ENCODE data around the gene SULT1C2.

SULT1C2 gene

DNA sequence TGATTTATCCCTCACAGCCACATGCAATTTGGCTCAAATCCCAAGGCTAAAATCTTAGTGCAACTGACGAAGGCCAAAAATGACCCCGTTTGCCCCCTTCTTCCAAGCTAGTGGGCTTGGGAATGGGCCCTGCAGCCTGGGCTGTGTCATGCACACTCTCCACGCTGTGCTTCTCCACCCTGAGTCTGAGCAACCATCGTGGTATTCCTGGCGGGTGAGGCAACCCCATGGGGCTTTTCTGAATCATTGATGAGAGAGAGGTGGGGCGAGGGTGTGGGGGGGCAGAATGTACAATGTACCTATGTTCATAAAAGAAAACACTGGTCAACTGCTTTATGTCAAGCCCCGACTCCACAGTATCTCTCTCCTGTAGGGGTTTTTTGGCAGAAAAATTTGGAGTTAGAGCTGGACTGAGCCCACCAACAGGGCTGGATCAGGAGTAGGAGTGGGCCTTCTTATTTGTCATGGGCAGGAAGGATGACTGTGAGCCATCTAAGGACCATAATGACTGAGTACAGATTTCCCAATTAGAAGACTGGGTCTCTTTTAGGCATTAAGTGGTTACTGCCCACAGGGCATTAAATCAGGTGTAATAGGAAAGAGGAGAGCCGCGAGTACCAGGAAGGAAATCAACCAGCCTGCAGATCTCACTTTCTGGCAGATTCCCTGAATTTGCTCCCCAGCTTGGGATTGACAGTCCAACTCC, 8.9 kb downstream of the SULT1C2 start:
- no peak for TF ChIP-seq POLR2AphosphoS5 (IDR thresholded peaks at IDR 0.05; ENCODE audit: low read depth, low read length)
- no peak for TF ChIP-seq FOXP2 (optimal IDR thresholded peaks at IDR 0.05; ENCODE audit: borderline replicate concordance, extremely low read depth, extremely low read length, insufficient read depth)
- no peak for TF ChIP-seq TAF1 (IDR thresholded peaks at IDR 0.05; ENCODE audit: borderline replicate concordance, insufficient read depth, low read length)
- no peak for TF ChIP-seq SIN3A (IDR thresholded peaks at IDR 0.05; ENCODE audit: borderline replicate concordance, insufficient read depth, low read length)
- TF ChIP-seq REST (IDR thresholded peaks at IDR 0.05; ENCODE audit: insufficient read depth in 1 of 2, low read depth in 2 of 2, low read length in 2 of 2) = no peak

DNA sequence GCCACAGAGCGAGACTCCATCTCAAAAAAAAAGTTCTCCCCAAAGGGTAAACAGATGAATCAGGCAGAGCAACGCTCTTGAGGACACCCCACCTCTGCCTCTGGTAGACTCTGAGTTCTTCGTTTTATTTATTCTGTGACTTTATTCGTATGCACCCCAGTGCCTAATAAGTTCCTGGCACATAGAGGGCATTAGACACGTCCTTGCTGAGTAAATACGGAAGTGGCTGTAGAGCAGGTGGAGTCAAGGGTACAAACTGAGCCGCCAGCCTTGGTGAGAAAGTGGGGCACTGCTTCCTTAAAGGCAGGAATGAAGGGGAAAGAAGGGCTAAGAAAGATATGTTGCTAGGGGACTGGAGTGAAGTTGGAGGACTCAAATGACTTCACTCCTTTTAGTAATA, 12.9 kb downstream of the SULT1C2 start:
- TF ChIP-seq TAF1 (IDR thresholded peaks at IDR 0.05; ENCODE audit: borderline replicate concordance, insufficient read depth, low read length) = no peak
- no peak for TF ChIP-seq REST (IDR thresholded peaks at IDR 0.05; ENCODE audit: insufficient read depth in 1 of 2, low read depth in 2 of 2, low read length in 2 of 2)
- TF ChIP-seq POLR2AphosphoS5 (IDR thresholded peaks at IDR 0.05; ENCODE audit: low read depth, low read length) = no peak
- no peak for TF ChIP-seq FOXP2 (optimal IDR thresholded peaks at IDR 0.05; ENCODE audit: borderline replicate concordance, extremely low read depth, extremely low read length, insufficient read depth)
- no peak for TF ChIP-seq SIN3A (IDR thresholded peaks at IDR 0.05; ENCODE audit: borderline replicate concordance, insufficient read depth, low read length)

- TF ChIP-seq FOXP2 (optimal IDR thresholded peaks at IDR 0.05; ENCODE audit: borderline replicate concordance, extremely low read depth, extremely low read length, insufficient read depth) (no peak), REST (IDR thresholded peaks at IDR 0.05; ENCODE audit: insufficient read depth in 1 of 2, low read depth in 2 of 2, low read length in 2 of 2) (no peak), SIN3A (IDR thresholded peaks at IDR 0.05; ENCODE audit: borderline replicate concordance, insufficient read depth, low read length) (no peak), TAF1 (IDR thresholded peaks at IDR 0.05; ENCODE audit: borderline replicate concordance, insufficient read depth, low read length) (no peak), POLR2AphosphoS5 (IDR thresholded peaks at IDR 0.05; ENCODE audit: low read depth, low read length) (no peak)
These were observed 16.3 kb downstream of the SULT1C2 start for GRCh38 chr2:108304975-108305374.

- TF ChIP-seq REST (IDR thresholded peaks at IDR 0.05; ENCODE audit: insufficient read depth in 1 of 2, low read depth in 2 of 2, low read length in 2 of 2) = no peak
- no peak for TF ChIP-seq SIN3A (IDR thresholded peaks at IDR 0.05; ENCODE audit: borderline replicate concordance, insufficient read depth, low read length)
- TF ChIP-seq FOXP2 (optimal IDR thresholded peaks at IDR 0.05; ENCODE audit: borderline replicate concordance, extremely low read depth, extremely low read length, insufficient read depth) = no peak
- TF ChIP-seq TAF1 (IDR thresholded peaks at IDR 0.05; ENCODE audit: borderline replicate concordance, insufficient read depth, low read length) = no peak
- no peak for TF ChIP-seq POLR2AphosphoS5 (IDR thresholded peaks at IDR 0.05; ENCODE audit: low read depth, low read length)
These were observed 17.2 kb downstream of the SULT1C2 start for GRCh38 chr2:108305901-108306300.

Measured in PFSK-1 (cell line).